Heart left ventricle (tissue), 16 donors: ENCODE results near the gene BBX. TPM values are rescaled to one million over a fixed set of nuclear protein-coding genes. Genes with fewer than 3 reads are reported as not detected.

Experiments
- ATAC-seq, 4 donors: fragments of 200-7000 bp; cut with Tn5 transposase; one replicate each; pipeline ENCODE4 v1.9.1; 2020 to 2022; ENCODE audit warnings: moderate library complexity in 4 of 4, mild to moderate bottlenecking in 3 of 4, moderate number of reproducible peaks in 1 of 4
- DNase-seq, 5 donors: peaks; one replicate each; pipeline ENCODE4 v3.0.0-alpha.2; 2020
- H3K27ac ChIP-seq, 12 donors: fragments of 200-600 bp; sonication (generic) in 4 of 12; one replicate each; pipeline versions ENCODE4 v1.5.0 to v1.8.0; 2016 to 2022; ENCODE audit warnings: mild to moderate bottlenecking in 2 of 12
- H3K27me3 ChIP-seq, 9 donors: fragments of 200-600 bp; sonication (generic) in 2 of 9; one replicate each; pipeline versions ENCODE4 v1.5.1 to v1.8.0; 2016 to 2022; ENCODE audit warnings: mild to moderate bottlenecking in 3 of 9
- H3K36me3 ChIP-seq, 9 donors: fragments of 200-600 bp; sonication (generic) in 2 of 9; one replicate each; pipeline versions ENCODE4 v1.5.0 to v1.8.0; 2018 to 2022; ENCODE audit warnings: mild to moderate bottlenecking in 2 of 9
- H3K4me1 ChIP-seq, 12 donors: fragments of 200-600 bp; sonication (generic) in 4 of 12; one replicate each; pipeline versions ENCODE4 v1.5.0 to v1.8.0; 2016 to 2022; ENCODE audit warnings: mild to moderate bottlenecking in 3 of 12
- H3K4me3 ChIP-seq, 12 donors: fragments of 200-600 bp; sonication (generic) in 4 of 12; one replicate each; pipeline versions ENCODE4 v1.5.0 to v1.8.0; 2017 to 2022; ENCODE audit warnings: mild to moderate bottlenecking in 9 of 12, moderate library complexity in 4 of 12
- H3K9me3 ChIP-seq, 12 donors: fragments of 200-600 bp; sonication (generic) in 4 of 12; one replicate each; pipeline versions ENCODE4 v1.5.0 to v1.8.0; 2016 to 2022; ENCODE audit warnings: mild to moderate bottlenecking in 1 of 12
- POLR2A ChIP-seq, 2 donors: fragments of 450-650 bp; IDR thresholded peaks; one replicate each; pipeline ENCODE4 v1.6.1; 2017; ENCODE audit warnings: antibody characterized with exemption in 2 of 2, mild to moderate bottlenecking in 2 of 2, moderate library complexity in 2 of 2
- WGBS, 4 donors: extraction: QIAGEN DNeasy Blood & Tissue Kit in 2 of 4; methylation state at CpG; one replicate each; pipeline versions ENCODE4 v1.1.5 to v1.1.7; 2013 to 2018; 5-methylcytosine and 5-hydroxymethylcytosine counted together
- intact Hi-C, 10 donors: fragments of 100-400 bp; cut with DNase I; formaldehyde crosslinking; loops; one replicate each; pipeline versions ENCODE4 v1.11.1 to v1.14.2; 2022
- polyA plus RNA-seq, 2 donors: library from polyadenylated mRNA; stranded (reverse); fragments of 200-250 nt; gene quantifications; one replicate each; pipeline ENCODE4 v1.2.3, GENCODE V29; 2013
- total RNA-seq, 9 donors: library from RNA; depleted of rRNA in 2 of 9; stranded (reverse); fragments of >200 nt in 2 of 9; fragmentation: NEBNext Ultra II Directional in 3 of 9; extraction: Animal tissue kit (Norgen Biotek cat#: 25700) in 3 of 9; gene quantifications; one replicate each; pipeline versions ENCODE4 v1.1.0 to v1.2.4, GENCODE V29; 2016 to 2023
- TF ChIP-seq, protein P1 (sequence below), 12 donors: fragments of 200-600 bp; sonication (generic) in 4 of 12; IDR thresholded peaks; one replicate each; pipeline versions ENCODE4 v1.5.0 to v1.8.0; 2018 to 2022; ENCODE audit warnings: antibody characterized with exemption in 12 of 12, mild to moderate bottlenecking in 5 of 12
- donor health status: ischemic (EF 13 %, LVEDD 7.1; RV severe dilation, severe dysfunction).
- donor health status: healthy with polysubstance abuse.
- donor health status: DM: no; HTN: yes; CAD: no.
- donor health status: DM: no; HTN: no; CAD: no.
- donor health status: ischemic (EF 25% LVEDD 6.9; RV normal size, moderate dysfunction).
- donor health status: ischemic (EF 25% LVEDD 5.7; RV mildly dilated, moderate dysfunction).
- donor health status: healthy.
- donor health status: DM: yes; HTN: yes; CAD: no.
- donor health status: ischemic (EF 35%, LVEDD 5.7; RV mildly dilated, moderate dysfunction).
- donor health status: nonischemic (EF 11% LVEDD 7.7; RV severe dilation, severe dysfunction).
- donor health status: DM: yes; HTN: yes; CAD: no.
- donor health status: PGD.
- donor health status: ischemic (EF 29% LVEDD 5.4; RV normal size, mild dysfunction).
- donor health status: nonischemic (EF 23%, LVEDD 6.1; RV moderate dilation, normal function).

BBX gene
- total and polyA plus RNA-seq, 11 donors: 9.1 to 60.5 (median 46.8) TPM

DNA sequence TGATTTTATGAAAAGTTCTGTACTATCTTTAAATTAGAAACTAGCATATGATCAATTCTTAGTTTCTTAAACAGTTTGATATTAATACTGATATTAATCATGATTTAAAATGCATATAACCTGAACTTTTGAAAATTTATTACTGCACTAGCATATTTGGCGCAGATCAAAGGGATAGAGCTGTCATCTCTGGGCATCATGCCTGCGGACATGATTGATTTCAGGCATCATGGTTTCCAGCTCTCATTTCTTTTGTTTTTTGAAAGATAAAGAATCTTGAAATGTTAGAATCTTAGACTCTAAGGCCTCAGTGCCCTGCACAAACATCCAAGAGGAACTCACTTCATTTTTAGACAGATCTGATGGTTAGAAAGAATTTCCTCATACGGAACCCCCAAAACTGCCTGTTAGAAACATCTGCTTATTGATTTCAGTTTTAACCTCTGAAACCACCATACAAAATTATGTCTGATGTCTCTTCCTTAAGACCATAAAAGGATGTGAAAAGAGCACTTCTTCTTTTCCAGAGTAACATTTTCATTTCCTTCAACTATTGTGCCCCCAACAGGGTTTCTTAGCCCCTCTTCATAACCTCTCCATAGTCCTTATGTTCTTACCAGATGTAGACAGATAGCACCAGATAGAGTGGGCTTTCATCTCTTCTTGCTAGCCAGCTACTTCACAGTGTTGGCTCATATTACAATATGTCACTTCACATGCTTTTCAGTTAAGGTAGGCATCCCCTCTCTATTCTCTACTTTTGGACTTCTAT is 110.8 kb downstream of the BBX start:
- H3K9me3 ChIP-seq: no peaks in the 10 kb centered on the region
- WGBS, 4 donors: 87 to 95% (median 91%) methylated on average over 3 of the region's 3 CpGs
- no peak for TF ChIP-seq POLR2A (IDR thresholded peaks at IDR 0.05)
- TF ChIP-seq, protein P1, sequence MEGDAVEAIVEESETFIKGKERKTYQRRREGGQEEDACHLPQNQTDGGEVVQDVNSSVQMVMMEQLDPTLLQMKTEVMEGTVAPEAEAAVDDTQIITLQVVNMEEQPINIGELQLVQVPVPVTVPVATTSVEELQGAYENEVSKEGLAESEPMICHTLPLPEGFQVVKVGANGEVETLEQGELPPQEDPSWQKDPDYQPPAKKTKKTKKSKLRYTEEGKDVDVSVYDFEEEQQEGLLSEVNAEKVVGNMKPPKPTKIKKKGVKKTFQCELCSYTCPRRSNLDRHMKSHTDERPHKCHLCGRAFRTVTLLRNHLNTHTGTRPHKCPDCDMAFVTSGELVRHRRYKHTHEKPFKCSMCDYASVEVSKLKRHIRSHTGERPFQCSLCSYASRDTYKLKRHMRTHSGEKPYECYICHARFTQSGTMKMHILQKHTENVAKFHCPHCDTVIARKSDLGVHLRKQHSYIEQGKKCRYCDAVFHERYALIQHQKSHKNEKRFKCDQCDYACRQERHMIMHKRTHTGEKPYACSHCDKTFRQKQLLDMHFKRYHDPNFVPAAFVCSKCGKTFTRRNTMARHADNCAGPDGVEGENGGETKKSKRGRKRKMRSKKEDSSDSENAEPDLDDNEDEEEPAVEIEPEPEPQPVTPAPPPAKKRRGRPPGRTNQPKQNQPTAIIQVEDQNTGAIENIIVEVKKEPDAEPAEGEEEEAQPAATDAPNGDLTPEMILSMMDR (IDR thresholded peaks at IDR 0.05): no peak

DNA sequence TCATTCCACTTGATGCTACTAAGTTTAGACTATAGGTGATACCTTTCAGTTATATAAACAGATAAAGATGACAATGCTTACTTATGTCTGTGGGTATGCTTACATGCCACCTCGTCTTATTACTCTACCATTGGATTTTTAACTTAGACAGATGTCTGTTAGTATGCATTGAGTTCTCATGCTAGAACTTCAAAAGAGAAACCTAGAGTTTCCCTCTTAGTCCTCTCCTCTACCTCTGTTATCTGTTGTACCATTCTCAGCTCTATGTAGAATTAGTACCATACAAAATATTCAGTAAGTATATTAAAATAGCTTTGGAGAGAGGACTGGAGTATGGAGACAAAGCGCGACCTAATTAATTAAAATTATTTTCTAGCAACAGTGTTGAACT is 111.3 kb downstream of the BBX start:
- intact Hi-C loops: no loop called here
- no peak overlapping the region for H3K4me3 ChIP-seq
- WGBS, 4 donors: 88 to 93% (median 90%) methylated on average over 3 of the region's 3 CpGs
- TF ChIP-seq, protein P1 (IDR thresholded peaks at IDR 0.05): no peak
- no peak overlapping the region for H3K27ac ChIP-seq
- H3K36me3 ChIP-seq: no peaks in the 10 kb centered on the region
- ATAC-seq: no peak
- no peaks in the 10 kb centered on the region for H3K27me3 ChIP-seq
- no peaks in the 10 kb centered on the region for H3K9me3 ChIP-seq
- no peak for DNase-seq
- peaks cover 0 to 32% (median 5%) of the 10 kb centered on the region in 12 donors for H3K4me1 ChIP-seq

More for the DNA sequence above, 110.8 kb downstream of the BBX start:
- H3K4me1 ChIP-seq: peaks cover 0 to 32% (median 5%) of the 10 kb centered on the region in 12 donors
- ATAC-seq: no peak
- DNase-seq: no peak
- no peak overlapping the region for H3K4me3 ChIP-seq
- H3K36me3 ChIP-seq: no peaks in the 10 kb centered on the region
- intact Hi-C loops: no loop called here
- no peaks in the 10 kb centered on the region for H3K27me3 ChIP-seq
- no peak overlapping the region for H3K27ac ChIP-seq

DNA sequence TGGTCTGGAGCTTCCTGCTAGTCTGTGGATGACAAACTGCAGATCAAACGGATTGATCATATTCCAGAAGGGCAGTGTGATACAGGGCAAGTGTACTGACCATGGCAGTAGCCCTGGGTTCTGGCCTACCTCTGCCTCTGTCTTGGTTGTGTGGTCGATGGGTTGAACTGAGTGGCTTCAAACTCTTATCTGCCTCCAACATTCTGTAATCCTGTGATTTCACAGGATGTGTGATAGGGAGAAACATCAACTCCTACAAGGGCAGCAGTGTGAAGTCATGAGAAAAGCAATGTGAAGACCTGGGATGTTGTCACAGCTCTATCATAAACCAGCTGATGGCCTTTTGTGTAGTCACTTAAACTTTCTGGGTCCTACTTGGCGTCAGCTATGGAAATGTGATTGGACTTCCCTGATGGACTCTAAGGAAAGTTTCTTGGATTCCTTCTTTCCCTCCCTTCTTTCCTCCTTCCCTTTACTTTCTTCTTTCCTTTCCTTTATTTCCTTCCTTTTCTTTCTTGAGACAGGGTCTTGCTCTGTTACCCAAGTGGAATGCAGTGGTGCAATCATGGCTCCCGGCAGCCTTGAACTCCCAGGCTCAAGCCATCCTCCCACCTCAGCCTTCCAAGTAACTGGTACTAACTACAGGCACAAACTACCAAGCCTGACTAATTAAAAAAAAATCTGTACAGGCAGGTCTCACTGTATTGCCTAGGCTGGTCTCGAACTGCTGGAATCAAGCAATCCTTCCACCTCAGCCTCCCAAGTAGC is 114.8 kb downstream of the BBX start:
- no peaks in the 10 kb centered on the region for H3K27me3 ChIP-seq
- H3K4me1 ChIP-seq: peaks cover 0 to 18% (median 3%) of the 10 kb centered on the region in 12 donors
- intact Hi-C loops: no loop called here
- 78 to 85% (median 81%) methylated on average over 5 of the region's 5 CpGs for WGBS, 4 donors
- TF ChIP-seq, protein P1 (IDR thresholded peaks at IDR 0.05): no peak
- TF ChIP-seq POLR2A (IDR thresholded peaks at IDR 0.05): no peak
- H3K4me3 ChIP-seq: no peak overlapping the region
- DNase-seq (no peak), ATAC-seq (no peak)
- no peak overlapping the region for H3K27ac ChIP-seq
- H3K9me3 ChIP-seq: no peaks in the 10 kb centered on the region
- no peaks in the 10 kb centered on the region for H3K36me3 ChIP-seq

DNA sequence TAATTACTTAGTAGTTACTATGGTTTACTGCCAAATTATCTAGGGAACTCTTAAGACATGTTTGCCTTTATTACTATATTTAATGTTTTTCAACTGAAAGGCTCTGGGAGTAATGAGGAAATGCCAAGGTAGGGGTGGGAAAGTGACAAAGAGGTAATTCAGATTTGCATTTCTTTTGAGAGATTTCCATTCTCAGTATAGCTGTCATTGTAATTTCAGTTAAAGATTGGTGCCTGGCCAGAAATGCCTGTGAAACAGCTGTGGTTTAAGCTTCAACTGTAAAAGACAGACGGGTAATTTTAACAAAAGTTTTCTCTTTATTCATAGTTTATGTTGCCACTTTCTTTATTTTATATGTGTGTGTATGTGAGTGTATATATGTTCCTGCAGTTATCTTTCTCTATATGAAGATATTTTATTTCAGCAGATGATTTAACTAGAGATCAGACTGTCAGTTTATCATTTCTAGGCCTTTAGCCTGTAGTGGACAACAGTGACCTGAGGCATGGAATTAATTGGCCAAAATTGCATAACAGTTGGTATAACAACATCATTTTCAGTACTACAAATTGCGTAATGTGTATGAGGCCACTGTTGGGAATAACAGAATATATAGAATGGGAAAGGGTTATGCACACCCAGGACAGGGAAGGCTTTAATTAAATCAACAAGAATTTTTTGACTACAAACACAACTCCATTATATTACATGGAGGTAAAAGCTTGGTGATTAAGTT is 119.0 kb downstream of the BBX start:
- Histone ChIP-seq H3K4me3 (no peak overlapping the region), H3K27me3 (no peaks in the 10 kb centered on the region), H3K36me3 (peaks cover 0 to 13% (median 0%) of the 10 kb centered on the region in 9 donors), H3K4me1 (peaks cover 0 to 17% (median 1%) of the 10 kb centered on the region in 12 donors), H3K27ac (no peak overlapping the region), H3K9me3 (no peaks in the 10 kb centered on the region)
- DNase-seq (no peak), ATAC-seq (no peak)
- WGBS, 4 donors: 44 to 90% (median 74%) methylated on average over 2 of the region's 2 CpGs
- TF ChIP-seq POLR2A (IDR thresholded peaks at IDR 0.05): no peak
- TF ChIP-seq, protein P1 (IDR thresholded peaks at IDR 0.05): no peak
- intact Hi-C loops: no loop called here
